AG20443 (cell line): ENCODE measurements around the gene ARL4D.
A peak's percentile ranks its signal among the peaks of the same experiment; 100 is the strongest.

Source experiments
- DNase-seq: peaks from one replicate; pipeline ENCODE4 v3.0.0; 2012; ENCODE audit warnings: low spot score, mixed read lengths

The ARL4D gene

DNA sequence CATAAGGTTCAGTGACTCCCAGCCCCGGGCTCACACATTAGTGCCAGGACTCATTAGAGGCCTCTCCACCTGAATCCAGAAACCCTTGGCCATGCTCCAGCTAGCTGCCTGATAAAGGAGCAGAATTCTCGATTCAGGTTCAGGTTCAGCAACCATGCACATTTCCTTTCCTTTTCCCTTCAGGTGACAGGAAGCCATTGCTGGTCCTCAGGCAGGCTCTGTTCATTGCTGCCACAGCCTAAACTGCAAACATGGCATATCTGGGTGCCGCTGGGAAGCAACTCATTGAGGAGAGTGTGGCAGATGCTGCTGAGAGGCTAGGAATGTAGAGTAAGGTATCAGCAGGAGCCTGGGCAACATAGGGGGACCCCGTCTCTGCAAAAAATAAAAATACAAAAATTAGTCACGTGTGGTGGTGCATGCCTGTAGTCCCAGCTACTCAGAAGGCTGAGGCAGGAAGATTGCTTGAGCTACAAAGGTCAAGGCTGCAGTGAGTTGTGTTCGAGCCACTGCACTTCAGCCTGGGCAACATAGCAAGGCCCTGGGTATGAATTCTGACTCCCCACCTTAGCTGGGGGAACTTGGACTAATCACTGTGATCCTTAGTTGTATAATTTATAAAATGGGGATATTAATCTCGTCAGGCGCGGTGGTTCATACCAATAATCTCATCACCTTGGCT, 28.7 kb downstream of the ARL4D start:
- DNase-seq = no peak

DNA sequence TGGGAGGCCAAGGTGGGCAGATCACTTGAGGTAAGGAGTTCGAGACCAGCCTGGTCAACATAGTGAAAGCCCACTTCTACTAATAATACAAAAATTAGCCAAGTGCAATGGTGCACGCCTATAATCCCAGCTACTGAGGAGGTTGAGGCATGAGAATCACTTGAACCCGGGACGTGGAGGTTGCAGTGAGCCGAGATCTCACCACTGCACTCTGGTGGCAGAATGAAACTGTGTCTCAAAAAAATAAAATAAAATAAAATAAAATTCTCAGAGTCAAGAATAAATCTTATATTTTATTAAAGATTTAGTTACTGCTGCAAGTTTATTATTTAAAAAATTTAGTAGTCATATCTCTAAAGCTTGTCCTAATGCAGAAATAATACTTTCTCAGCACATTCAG, 29.7 kb downstream of the ARL4D start:
- DNase-seq = no peak

DNA sequence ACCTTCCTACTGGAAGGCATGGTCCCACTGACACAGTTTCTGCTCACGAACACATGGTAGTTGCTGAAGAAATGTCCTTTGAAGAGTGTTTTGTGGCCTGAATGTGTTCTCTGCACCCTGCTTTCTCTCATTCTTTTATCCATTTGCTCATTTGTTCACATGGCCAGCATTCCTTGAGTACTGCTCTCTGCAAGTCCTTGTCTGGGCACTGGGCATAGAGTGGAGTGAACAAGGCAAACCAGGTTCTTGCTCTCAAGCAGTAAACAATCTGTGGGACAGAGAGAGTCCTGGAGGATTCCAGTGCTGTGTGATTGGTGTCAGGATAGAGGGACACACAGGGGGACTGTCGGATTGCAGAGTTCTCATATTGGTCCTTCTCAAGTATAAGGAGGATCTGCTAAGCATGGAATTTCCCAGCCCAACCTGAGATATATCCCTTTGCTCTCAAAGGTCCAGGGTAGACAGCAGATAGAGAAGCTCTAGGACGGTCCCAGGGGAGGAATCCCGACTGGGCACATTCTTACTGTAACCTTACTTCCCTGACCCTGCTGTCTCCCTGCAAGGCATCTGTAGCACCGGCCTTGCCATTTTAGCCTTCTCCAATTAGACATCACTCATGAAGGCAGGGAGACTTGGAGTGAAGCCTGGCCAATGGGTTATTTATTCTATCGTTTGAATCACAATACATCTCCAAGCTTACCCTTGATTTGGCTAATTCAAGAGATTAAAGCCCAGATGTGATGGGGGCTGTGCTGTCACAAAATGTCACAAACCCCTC, 32.3 kb downstream of the ARL4D start:
- no peak for DNase-seq

DNA sequence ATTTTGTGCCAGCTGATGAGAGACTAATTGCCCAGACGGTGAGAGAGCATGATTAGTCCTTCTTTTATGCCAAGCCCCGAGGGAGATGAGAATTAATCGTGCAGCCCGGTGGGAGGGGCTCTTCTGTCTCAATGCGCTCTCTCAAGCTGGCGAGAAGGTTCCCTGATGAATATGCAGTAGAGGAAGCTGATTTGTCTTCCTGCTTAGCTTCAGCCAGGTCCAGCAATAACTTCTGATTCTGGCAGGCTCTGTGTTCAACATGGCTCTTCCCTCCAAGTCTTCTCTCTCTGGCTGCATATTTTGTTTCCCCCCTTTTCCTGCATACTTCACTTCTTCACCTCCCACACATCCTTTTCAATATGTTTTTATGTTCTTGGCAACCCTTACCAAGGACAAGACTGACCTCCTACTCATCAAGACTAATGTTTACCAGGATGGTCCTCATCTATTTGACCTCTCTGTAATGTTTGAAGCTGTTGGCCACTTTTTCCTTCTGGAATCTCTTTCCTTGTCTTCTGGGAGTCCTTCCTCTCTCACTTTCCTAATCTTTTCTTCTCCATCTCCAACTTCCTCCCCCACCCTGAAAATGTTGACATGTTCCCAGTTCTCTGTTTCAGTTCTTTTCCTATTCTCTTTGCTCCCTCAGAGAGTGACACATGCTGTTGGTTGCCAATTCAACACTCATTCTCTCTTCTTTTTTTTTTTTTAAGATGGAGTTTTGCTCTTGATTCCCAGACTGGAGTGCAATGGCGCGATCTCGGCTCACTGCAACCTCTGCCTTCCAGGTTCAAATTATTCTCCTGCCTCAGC, 33.1 kb downstream of the ARL4D start:
- no peak for DNase-seq

DNA sequence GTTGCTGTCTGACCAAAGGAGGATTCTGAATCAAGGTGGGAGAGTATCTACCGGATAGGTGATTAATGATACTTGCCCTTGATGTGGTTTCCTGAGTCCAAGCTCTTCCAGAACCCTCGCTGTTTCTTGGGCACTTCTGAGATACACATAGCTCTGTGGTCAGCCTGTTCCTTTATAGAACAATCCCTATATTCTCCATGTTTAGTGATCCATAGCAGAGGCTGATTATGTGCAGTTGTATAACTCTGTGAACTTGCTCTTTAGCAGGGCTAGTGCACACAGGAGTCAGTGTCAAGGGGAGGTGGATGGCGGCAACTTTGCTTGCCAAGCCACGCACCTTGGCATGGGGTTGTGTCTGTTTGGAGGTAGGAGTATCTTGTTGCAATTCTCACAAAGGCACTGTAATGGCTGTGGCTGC, 36.1 kb downstream of the ARL4D start:
- peak; percentile 1 for DNase-seq

DNA sequence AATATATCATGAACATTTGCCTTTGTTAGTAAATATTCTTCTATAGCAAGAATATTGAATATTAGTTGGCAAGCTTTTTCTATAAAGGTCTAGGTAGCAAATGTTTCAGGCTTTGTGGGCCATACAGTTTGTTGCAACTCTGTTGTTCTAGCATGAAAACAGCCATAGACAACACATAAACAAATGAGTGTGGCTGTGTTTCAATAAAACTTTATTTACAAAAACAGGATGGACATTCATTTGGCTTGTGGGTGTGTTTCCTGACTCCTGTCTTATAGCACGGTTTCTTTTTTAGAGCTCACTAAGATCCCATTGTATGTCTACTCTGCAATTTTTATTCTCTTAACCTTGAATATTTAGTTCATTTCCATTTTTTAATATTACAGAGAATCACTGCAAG, 39.0 kb downstream of the ARL4D start:
- no peak for DNase-seq

DNA sequence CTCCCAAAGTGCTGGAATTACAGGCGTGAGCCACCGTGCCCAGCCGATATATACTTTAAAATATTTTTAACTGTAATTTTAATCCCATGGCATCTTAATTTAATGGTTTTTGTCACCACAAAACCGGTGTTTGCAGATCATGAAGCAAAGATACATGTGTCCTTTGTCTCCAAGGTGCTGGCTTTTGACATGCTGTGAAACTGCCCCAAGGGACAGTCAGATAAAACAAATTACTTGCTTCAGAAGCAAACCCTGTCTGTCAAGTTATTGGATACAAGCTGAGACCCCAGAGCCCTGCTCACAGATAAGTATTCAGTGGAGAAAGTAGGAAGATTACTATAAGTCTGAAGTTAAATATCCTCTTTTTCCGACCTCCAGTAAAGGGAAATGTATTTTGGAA, 39.8 kb downstream of the ARL4D start:
- DNase-seq = no peak

DNA sequence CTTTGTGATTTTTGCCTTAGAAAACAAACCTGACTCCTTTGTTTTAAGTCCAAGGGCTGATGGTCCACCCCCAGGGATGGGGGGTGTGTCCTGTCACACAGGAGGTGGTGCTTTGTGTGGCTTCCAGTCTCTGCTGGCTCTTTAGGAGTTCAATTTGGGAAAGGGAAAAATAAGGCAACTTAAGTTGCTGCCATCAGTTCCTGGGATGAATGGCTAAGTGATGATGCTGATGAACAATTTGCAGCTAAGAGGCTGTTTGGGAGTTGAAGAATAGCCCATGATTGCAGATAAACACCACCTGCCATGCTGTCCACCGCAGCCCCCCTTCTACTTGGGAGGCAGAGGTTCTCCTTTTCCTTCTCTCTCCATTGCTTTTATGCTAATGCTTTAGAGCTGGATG, 40.2 kb downstream of the ARL4D start:
- no peak for DNase-seq

DNA sequence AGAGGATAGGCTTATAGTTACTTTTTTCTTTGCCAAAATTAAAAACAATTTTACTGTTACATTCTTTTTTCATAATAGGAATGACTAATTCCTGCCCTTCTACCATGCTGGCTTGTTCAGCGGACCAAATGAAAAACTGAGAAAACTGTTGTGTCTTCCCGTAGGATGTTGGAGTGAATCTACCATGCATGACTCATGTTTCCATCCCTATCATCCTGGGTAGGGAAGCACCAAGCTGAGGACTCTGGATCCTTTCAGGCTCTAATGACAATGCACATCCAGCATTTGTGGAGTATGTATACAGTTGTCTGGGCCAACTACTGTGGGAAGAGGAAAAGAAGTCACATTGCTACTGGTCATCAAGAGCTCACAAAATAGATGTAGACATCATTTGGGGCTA, 43.9 kb downstream of the ARL4D start:
- peak; percentile 74 for DNase-seq

DNA sequence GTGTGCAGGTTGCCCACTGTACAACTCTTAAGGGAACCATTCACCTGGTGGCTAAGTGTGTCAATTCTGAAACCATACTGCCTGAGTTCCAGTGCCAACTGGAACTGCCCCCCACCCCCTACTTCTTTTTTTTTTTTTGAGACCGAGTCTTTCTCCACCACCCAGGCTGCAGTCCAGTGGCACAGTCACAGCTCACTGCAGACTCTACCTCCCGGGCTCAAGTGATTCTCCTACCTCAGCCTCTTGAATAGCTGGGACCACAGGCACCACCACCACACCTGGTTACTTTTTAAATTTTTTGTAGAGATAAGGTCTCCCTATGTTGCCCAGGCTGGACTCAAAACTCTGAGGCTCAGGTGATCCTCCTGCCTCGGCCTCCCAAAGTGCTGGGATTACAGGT, 44.6 kb downstream of the ARL4D start:
- no peak for DNase-seq

DNA sequence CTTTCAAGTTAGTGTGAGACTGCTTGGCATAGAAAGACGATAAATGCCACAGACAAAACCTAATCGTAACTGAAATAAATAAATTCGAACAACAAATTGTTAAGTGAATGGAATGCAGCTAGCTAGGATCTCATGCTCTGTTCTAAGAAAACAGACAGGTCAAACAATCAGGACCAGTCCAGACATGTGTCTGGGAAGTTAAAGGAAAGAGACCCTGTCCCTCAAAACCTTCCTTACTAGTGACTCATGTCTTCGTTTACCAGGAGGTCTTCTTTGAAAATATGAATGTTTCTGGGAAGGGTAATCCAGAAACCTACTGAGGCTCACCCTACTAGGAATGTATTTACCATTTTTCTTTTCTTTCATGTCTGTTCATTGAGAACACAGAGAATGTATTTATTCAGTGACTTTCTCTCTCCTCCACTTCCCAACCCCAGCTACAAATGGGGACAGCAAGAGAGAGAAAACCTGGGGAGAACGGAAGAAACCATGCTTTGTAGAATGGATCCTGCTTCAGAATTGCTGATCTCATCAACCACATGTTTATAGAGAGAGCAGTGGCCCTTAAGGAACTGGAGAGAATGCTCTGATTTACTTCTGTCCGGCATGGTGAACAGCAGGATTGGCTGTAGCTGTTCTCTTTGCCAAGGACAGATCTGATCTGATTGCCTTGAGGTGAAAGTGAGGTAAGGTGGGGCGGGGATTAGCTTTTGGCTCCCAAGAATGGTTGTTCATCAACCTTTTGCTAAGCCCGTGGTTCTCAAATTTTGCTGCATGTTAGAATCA, 45.6 kb downstream of the ARL4D start:
- DNase-seq = no peak

DNA sequence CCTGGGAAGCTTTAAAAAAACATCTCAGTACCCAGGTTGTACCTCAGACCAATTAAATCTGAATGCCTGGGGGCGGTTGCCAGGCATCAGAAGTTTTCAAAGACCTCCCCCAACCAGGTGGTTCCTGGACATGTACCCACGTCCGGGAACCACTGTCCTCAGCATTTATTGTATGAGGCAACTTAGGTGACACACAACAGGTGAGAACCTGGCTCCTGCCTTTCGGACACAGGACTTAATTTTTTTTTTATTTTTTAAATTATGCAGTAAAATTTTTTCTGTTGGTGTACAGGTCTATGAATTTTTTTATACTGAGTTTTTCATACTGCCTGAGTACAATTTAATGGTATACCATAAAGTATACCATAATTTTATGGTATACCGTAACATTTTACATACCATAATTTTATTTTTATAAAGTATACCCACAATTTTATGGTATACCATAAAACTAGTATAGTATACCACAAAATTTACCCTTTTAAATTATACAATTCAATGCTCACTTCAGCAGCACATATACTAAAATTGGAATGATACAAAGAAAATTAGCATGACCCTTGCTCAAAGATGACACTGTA, 46.3 kb downstream of the ARL4D start:
- DNase-seq = no peak

DNA sequence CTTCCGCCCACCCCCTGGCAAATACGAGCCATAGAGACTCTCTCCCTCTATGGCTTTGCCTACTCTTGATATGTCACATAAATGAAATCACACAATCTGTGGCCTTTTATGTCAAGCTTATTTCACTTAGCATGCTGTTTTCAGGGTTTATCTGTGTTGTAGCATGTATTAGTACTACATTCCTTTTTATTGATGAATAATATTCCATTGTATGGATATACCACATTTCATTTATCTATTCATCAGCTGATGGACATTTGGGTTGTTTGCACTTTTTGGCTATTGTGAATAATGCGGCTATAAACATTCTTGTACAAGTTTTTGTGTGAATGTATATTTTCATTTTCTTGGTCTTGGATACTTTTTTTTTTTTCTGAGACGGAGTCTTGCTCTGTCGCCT, 48.0 kb downstream of the ARL4D start:
- no peak for DNase-seq

DNA sequence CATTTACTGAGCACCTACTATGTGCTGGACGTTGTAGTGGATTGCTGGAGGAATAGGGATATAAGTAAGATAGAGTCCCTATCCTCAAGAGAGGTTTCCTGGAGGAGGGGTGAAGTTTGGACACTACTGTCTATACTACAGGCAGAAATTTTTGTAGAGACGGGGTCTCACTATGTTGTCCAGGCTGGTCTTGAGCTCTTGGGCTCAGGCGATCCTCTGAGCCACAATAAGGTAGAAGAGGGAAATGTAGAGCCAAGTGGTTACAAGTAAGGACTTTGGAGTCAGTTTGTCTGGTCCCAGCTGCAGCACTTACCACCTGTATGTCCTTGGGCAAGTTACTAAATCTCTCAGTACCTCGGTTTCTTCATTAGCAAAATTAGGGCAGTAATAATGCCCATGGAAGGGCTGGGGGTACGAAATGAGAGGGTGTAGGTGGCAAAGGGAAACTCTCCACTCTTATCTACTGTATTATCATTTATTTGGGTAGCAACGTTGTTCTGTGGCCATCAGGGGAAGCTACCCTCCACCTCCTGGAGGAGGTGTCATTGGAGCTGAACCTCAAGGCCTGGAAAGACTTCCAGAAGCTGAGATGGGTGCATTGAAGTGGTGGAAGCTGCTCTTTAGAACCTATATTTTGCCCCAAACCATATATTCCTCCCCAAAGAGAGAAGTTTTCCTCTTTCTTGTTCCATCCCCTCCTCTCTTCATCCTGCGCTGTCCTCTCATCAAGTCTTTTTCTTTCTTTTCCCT, 50.1 kb downstream of the ARL4D start:
- DNase-seq = no peak

DNA sequence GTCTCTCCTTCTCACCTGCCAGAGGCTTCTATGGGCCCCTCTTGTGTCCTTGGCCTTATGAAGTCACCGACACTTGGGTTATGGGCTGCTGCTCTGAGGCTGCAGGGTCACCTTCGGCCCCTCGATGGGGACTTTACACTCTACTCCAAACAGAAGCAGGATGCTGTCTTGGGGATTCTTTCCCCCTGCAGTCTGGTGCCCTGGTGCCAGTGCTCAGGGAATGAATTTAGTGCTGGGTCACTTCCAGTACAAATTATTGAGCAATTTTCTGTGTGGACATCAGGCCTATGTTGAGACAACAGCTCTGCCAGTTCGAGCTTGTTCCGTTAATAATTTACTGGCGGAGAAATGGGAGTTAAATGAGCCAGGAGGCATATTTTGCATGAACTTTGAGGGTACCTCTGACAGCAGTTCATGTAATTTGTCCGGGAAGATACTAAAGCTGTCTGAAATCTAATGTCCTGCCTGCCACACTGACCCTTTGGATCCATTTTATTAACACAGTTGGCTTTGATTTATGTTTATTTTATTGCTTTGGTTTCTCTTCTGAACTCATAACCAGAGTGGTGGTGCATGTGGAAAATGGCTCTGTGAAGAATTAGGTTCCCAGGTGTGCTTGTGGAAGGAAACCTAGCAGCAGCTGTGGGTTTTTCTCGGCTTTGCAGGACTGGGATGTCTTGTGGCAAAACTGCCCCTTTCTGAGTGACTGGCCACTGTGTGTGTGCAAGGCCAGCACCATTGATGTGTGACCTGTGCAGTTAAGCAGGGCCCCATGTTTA, 50.9 kb downstream of the ARL4D start:
- DNase-seq = peak; percentile 56
